ENCODE measurements around the gene RIPPLY2.

RIPPLY2 gene

DNA sequence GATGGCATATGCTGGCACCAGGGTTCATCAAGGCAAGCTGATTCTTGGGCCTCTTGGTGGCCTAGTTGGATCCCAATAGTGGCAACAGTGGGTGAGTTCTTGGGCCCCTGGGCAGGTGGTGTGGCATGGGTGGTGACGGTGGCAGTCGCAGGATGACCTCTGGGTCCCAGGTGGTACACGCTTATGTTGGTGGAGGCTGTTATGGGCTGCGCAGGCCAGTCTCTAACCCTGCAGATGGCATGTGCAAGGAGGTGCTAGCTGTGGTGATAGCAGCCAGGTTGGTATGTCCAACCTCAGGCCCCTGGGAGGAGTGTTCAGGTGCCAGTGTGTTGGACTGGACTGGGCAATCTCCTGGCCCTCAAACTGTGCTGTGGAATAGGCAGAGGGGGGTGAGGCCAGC lies 52.5 kb downstream of the RIPPLY2 start:
- no peak for DNase-seq (ENCODE audit: low spot score)
